Measurements from ENCODE around the gene ZNF276. TPM values are rescaled to one million over a fixed set of nuclear protein-coding genes. Genes with fewer than 3 reads are reported as not detected.

ZNF276 gene
- total RNA-seq, 1 experiment from 2014 or later = 30.1 TPM

DNA sequence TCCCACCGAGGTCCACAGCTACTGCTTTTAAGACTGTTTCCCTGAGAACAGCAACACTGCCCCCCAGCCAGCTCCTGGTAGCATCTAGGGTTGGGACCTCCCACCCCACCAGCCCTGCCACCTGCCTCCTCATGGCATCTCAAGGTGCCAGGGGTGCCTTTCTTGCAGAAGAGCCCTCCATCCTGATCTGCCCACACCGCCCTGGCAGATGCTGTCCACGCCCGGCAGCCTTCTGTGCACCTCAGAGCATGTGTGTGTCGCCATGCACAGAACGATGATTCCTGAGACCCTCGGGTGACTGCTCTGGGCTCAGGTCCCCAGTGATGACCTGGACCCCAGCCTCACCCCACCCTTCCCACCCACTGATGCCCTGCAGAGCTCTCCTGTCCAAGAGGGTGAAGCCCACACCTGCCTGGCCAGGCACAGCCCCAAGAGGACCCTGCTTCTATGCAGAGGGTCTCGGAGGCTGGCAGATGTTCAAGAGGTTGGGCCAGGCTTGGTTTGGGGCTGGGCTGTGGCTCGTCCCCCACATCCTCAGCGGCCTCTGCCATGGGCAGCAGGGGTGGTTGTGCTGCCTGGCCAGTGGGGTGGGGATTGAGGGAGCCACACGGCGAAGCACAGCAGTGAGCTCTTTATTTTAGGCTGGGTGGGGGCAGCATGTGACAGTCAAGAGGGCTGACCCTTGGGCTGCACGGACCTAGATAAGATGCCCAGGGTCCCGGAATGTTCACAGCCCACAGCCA, 14.6 kb upstream of the ZNF276 start:
- H3K9me3 ChIP-seq (ENCODE audit: low read length) = no peaks in the 10 kb centered on the region
- ATAC-seq (no peak), DNase-seq (no peak)
- no peaks in the 10 kb centered on the region for H3K27me3 ChIP-seq (ENCODE audit: low read length)
- H3K27ac ChIP-seq (ENCODE audit: low read length) = no peak overlapping the region
- H2AFZ ChIP-seq (ENCODE audit: low read length) = peak overlapping the region; percentile 59; the same call in 1 of the 2 replicates
- peak overlapping the region; percentile 64 for H3K4me3 ChIP-seq (ENCODE audit: low read length)
- no TSS peak for BruUV-seq (replicated peaks)
- no peaks in the 10 kb centered on the region for H3K36me3 ChIP-seq (ENCODE audit: low read depth, low read length)
- CTCF ChIA-PET = interaction anchor here (0.6 to 1.0 kb wide), 4 partner anchors 8 to 73 kb away, joined by 4 to 7 read pairs (median 4); partner anchors contain the start of gene VPS9D1
- H3K9me2 ChIP-seq (replicated peaks; ENCODE audit: low read length) = no peaks in the 10 kb centered on the region
- peak overlapping the region; percentile 75 for H3K4me2 ChIP-seq (ENCODE audit: low read length)
- no peaks in the 10 kb centered on the region for H4K20me1 ChIP-seq (ENCODE audit: low read length)
- POLR2A ChIA-PET (ENCODE audit: unreplicated experiment) = no interaction called here
- no peaks in the 10 kb centered on the region for H3K79me2 ChIP-seq (ENCODE audit: low read length)
- intact Hi-C loops (cut with micrococcal nuclease) = loop anchor here (10.0 kb wide), 1 partner anchor 108 kb away; the partner anchor contains the start of gene FANCA
- H3F3A ChIP-seq (ENCODE audit: low read length, unreplicated experiment) = no peaks in the 10 kb centered on the region
- TF ChIP-seq EZH2 (IDR thresholded peaks at IDR 0.05; ENCODE audit: low read length, unreplicated experiment) (no peak), EZH2phosphoT487 (IDR thresholded peaks at IDR 0.05; ENCODE audit: borderline replicate concordance, low read length) (no peak)
- TF ChIP-seq, protein P1, sequence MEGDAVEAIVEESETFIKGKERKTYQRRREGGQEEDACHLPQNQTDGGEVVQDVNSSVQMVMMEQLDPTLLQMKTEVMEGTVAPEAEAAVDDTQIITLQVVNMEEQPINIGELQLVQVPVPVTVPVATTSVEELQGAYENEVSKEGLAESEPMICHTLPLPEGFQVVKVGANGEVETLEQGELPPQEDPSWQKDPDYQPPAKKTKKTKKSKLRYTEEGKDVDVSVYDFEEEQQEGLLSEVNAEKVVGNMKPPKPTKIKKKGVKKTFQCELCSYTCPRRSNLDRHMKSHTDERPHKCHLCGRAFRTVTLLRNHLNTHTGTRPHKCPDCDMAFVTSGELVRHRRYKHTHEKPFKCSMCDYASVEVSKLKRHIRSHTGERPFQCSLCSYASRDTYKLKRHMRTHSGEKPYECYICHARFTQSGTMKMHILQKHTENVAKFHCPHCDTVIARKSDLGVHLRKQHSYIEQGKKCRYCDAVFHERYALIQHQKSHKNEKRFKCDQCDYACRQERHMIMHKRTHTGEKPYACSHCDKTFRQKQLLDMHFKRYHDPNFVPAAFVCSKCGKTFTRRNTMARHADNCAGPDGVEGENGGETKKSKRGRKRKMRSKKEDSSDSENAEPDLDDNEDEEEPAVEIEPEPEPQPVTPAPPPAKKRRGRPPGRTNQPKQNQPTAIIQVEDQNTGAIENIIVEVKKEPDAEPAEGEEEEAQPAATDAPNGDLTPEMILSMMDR (conservative IDR thresholded peaks at IDR 0.05; ENCODE audit: low read depth, low read length) = no peak
- H3K9ac ChIP-seq (ENCODE audit: low read length) = peak overlapping the region; percentile 36; the same call in 1 of the 2 replicates
- H3K4me1 ChIP-seq (ENCODE audit: insufficient read depth, low read length) = no peaks in the 10 kb centered on the region

DNA sequence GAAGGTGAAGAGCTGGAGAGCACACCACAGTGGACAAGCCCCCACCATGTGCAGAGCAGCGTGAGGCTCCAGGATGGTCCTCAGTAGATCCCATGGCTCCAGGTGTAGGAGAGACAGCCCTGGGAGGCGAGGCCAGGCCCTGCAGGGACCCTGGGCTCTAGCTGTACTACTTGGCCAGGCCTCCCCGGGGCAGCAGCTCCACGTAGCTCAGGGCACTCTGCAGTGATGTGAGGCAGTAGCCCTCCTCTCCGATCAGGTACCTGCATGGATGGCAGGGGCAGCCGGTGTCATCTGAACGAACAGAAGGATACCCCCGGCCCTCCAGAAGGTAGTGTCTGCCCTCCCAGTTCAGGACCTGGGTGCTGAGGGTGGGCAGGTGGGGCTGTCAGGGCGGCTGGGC, 13.6 kb upstream of the ZNF276 start:
- CTCF ChIA-PET = no interaction called here

More for the DNA sequence above, 13.6 kb upstream of the ZNF276 start:
- DNase-seq (no peak), ATAC-seq (no peak)
- intact Hi-C loops (cut with micrococcal nuclease) = loop anchor here (10.0 kb wide), 1 partner anchor 107 kb away; the partner anchor contains the start of gene FANCA
- no peaks in the 10 kb centered on the region for H3K9me3 ChIP-seq (ENCODE audit: low read length)
- H3F3A ChIP-seq (ENCODE audit: low read length, unreplicated experiment) = no peaks in the 10 kb centered on the region
- H3K9me2 ChIP-seq (replicated peaks; ENCODE audit: low read length) = no peaks in the 10 kb centered on the region
- no peak overlapping the region for H3K4me2 ChIP-seq (ENCODE audit: low read length)
- no TSS peak for BruUV-seq (replicated peaks)
- TF ChIP-seq EZH2phosphoT487 (IDR thresholded peaks at IDR 0.05; ENCODE audit: borderline replicate concordance, low read length) (no peak), EZH2 (IDR thresholded peaks at IDR 0.05; ENCODE audit: low read length, unreplicated experiment) (no peak)
- TF ChIP-seq, protein P1 (conservative IDR thresholded peaks at IDR 0.05; ENCODE audit: low read depth, low read length) = no peak
- no peaks in the 10 kb centered on the region for H3K27me3 ChIP-seq (ENCODE audit: low read length)
- no peak overlapping the region for H3K9ac ChIP-seq (ENCODE audit: low read length)
- no peaks in the 10 kb centered on the region for H3K36me3 ChIP-seq (ENCODE audit: low read depth, low read length)
- H2AFZ ChIP-seq (ENCODE audit: low read length) = no peak overlapping the region
- H4K20me1 ChIP-seq (ENCODE audit: low read length) = no peaks in the 10 kb centered on the region
- H3K27ac ChIP-seq (ENCODE audit: low read length) = no peak overlapping the region
- POLR2A ChIA-PET (ENCODE audit: unreplicated experiment) = no interaction called here
- H3K4me3 ChIP-seq (ENCODE audit: low read length) = no peak overlapping the region
- H3K79me2 ChIP-seq (ENCODE audit: low read length) = peaks cover 10% of the 10 kb centered on the region
- H3K4me1 ChIP-seq (ENCODE audit: insufficient read depth, low read length) = no peaks in the 10 kb centered on the region

All from PC-3 (cell line).